Kidney (tissue), 14 donors: ENCODE results near the gene HHIPL1. TPM values are rescaled to one million over a fixed set of nuclear protein-coding genes. Genes with fewer than 3 reads are reported as not detected.

ENCODE experiments used
- DNase-seq, 5 donors: peaks; one replicate each; pipeline ENCODE4 v3.0.0-alpha.2; 2013 to 2020
- FAIRE-seq: peaks from 2 replicates; lab custom pipeline; 2012; peaks lifted over from hg19 to GRCh38; lab: Jason Lieb, UNC
- H3K27ac ChIP-seq, 2 donors: one replicate each; pipeline ENCODE4 v1.7.0; 2013; ENCODE audit warnings: low read depth in 2 of 2, low read length in 2 of 2, inconsistent platforms in 1 of 2
- H3K27me3 ChIP-seq: one replicate; pipeline ENCODE4 v1.7.1; 2013; ENCODE audit warnings: low read length, inconsistent platforms; ENCODE audit not compliant: control insufficient read depth, insufficient read depth
- H3K36me3 ChIP-seq, 3 donors: one replicate each; pipeline versions ENCODE4 v1.7.0 to v1.7.1; 2013; ENCODE audit warnings: low read length in 3 of 3, control low read depth in 1 of 3, inconsistent platforms in 1 of 3; ENCODE audit not compliant: insufficient read depth in 3 of 3, control insufficient read depth in 2 of 3
- H3K4me1 ChIP-seq, 3 donors: one replicate each; pipeline versions ENCODE4 v1.7.0 to v1.7.1; 2013; ENCODE audit warnings: low read length in 3 of 3, inconsistent platforms in 1 of 3, low read depth in 1 of 3; ENCODE audit not compliant: control insufficient read depth in 2 of 3, insufficient read depth in 2 of 3
- H3K4me3 ChIP-seq, 3 donors: one replicate each; pipeline versions ENCODE4 v1.7.0 to v1.8.1; 2013; ENCODE audit warnings: low read length in 3 of 3, control low read depth in 1 of 3, inconsistent platforms in 1 of 3
- H3K9ac ChIP-seq, 3 donors: one replicate each; pipeline versions ENCODE4 v1.7.0 to v1.7.1; 2013; ENCODE audit warnings: low read length in 3 of 3, control low read depth in 1 of 3, inconsistent platforms in 1 of 3
- H3K9me3 ChIP-seq, 3 donors: one replicate each; pipeline versions ENCODE4 v1.7.0 to v1.7.1; 2013; ENCODE audit warnings: low read length in 3 of 3, control low read depth in 1 of 3, inconsistent platforms in 1 of 3; ENCODE audit not compliant: control insufficient read depth in 2 of 3, insufficient read depth in 1 of 3
- CTCF ChIP-seq: IDR thresholded peaks from 3 replicates; pipeline ENCODE4 v1.5.1; 2012; ENCODE audit warnings: mild to moderate bottlenecking, moderate library complexity, borderline replicate concordance; ENCODE audit not compliant: insufficient read depth; ENCODE audit errors: extremely low read depth
- intact Hi-C: fragments of 100-400 bp; cut with DNase I; formaldehyde crosslinking; loops from one replicate; pipeline ENCODE4 v1.11.1; 2022
- polyA plus RNA-seq: library from polyadenylated mRNA; stranded (reverse); fragments of 350-450 nt; fragmentation: Illumina TruSeq; extraction: RNeasy Lipid Tissue Mini Kit (QIAGEN cat#74804); gene quantifications from one replicate; pipeline ENCODE4 v1.2.3, GENCODE V29; 2014; ENCODE audit warnings: low read depth, low replicate concordance; ENCODE audit not compliant: insufficient read depth
- total RNA-seq: library from RNA; stranded (reverse); fragmentation: NEBNext Ultra II Directional; extraction: Animal tissue kit (Norgen Biotek cat#: 25700); gene quantifications from one replicate; pipeline ENCODE4 v1.2.1, GENCODE V29; 2021
- donor health status: control.
- donor health status: control.
- donor health status: control.
- donor health status: control.
- donor health status: control.
- donor health status: DM: yes; HTN: yes; CAD: no.
- donor health status: Normal renal cell carcinoma (clear cell type).

Gene HHIPL1
- total and polyA plus RNA-seq, 2 donors from 2014 or later: 0.32 to 0.88 TPM

DNA sequence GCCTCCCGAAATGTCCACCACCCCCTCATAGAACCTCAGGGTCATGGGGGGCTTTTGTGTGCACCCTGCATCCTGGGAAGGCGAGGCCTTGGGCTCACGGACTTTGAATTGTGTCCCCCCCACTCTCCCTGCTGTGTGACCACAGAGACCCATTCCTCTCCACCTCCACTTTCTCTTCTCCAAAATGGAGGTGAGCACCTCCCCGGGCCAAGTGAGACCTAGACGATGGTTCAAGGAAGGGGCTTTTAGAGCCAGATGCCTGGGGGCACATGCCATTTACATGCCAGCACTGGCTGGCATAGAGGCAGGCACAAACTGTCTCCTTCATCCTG lies 72.7 kb downstream of the HHIPL1 start:
- no peak for TF ChIP-seq CTCF
- Histone ChIP-seq H3K27me3 (no peaks in the 10 kb centered on the region), H3K36me3 (no peaks in the 10 kb centered on the region), H3K9ac (no peak overlapping the region), H3K9me3 (no peaks in the 10 kb centered on the region), H3K27ac (no peak overlapping the region), H3K4me1 (no peaks in the 10 kb centered on the region), H3K4me3 (no peak overlapping the region)
- intact Hi-C loops: no loop called here
- FAIRE-seq (no peak), DNase-seq (no peak)

DNA sequence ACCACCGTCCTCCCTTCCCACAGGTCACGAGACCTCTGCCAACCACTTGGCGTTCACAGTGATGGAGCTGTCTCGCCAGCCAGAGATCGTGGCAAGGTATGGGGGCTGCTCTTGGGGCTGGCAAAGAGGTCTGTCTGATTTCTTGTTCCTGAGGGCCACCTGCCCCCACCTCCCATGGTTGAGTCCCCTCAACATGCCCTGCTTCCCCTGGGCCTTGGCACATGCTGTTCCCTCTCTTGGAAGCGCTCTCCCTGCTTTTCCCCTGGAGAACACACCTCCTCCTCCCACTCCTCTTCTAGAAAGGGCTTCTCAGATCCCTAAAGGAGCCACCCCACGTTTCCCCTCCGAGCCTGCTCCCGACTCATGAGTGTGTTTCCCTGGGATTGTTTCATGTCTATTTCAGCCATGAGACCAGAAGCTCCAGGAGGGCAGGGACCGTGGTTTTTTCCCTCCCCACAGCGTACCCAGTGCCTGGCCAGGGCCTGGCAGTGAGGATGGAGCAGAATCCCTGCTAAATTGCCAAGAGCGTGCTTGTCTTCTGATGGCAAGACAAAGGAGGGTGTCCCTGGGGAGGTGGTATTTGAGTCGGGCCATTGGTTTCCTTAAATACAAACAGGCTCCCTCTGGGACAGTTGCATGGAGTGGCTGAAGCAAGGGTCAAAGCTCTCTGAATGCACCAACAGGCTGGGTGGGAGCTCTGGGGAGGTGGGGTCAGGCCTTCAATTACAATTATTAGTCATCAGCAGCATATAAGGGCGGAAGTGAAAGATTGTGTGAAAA lies 73.3 kb downstream of the HHIPL1 start:
- no peaks in the 10 kb centered on the region for H3K27me3 ChIP-seq
- FAIRE-seq (no peak), DNase-seq (peak in 1 of 5 donors; percentile 57)
- intact Hi-C loops: no loop called here
- H3K9me3 ChIP-seq: no peaks in the 10 kb centered on the region
- no peak overlapping the region for H3K4me3 ChIP-seq
- no peak overlapping the region for H3K9ac ChIP-seq
- H3K27ac ChIP-seq: no peak overlapping the region
- H3K36me3 ChIP-seq: no peaks in the 10 kb centered on the region
- H3K4me1 ChIP-seq: no peaks in the 10 kb centered on the region
- no peak for TF ChIP-seq CTCF

- no peak for FAIRE-seq
Measured at GRCh38 chr14:99718811-99719192, 73.9 kb downstream of the HHIPL1 start.

More at GRCh38 chr14:99718811-99719192, 73.9 kb downstream of the HHIPL1 start:
- no peak overlapping the region for H3K27ac ChIP-seq
- H3K27me3 ChIP-seq: no peaks in the 10 kb centered on the region
- H3K9me3 ChIP-seq: no peaks in the 10 kb centered on the region
- no peaks in the 10 kb centered on the region for H3K4me1 ChIP-seq
- TF ChIP-seq CTCF: no peak
- H3K36me3 ChIP-seq: no peaks in the 10 kb centered on the region
- no peak for DNase-seq
- no peak overlapping the region for H3K9ac ChIP-seq
- no peak overlapping the region for H3K4me3 ChIP-seq
- intact Hi-C loops: no loop called here
